ENCODE measurements around the gene KLRC1. TPM values are rescaled to one million over a fixed set of nuclear protein-coding genes. Genes with fewer than 3 reads are reported as not detected.
A peak's percentile ranks its signal among the peaks of the same experiment; 100 is the strongest.
"Not testable (repeated sequence)": the region's sequence is repeated elsewhere in the genome, so short reads cannot be mapped to it uniquely, and the experiment has no call there.

Gene KLRC1
- total RNA-seq, 5 donors from 2014 or later (not counting 1 experiment from before 2014, with no cell fraction given), result 1.7 to 11.2 (median 2.9) TPM

DNA sequence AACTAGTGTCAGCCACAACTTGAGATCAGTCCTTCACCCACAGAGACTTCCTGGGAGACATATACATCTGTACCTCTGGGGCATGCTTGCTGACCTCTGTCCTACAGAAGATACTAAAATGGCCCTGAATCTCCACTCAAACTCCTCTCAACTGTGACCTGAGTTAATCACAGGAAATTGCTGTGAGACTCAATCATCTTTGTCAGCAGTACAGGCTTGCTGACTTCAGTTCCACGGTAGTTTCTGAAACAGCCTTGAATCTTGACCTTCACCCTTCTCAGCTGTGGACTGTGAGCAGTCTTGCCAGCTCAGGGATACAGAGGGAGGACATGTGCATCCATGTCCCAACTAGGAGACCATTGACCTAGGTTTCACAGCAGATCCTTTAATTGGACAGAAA, 1.4 kb upstream of the KLRC1 start:
- H3K36me3 ChIP-seq (ENCODE audit: control insufficient read depth in 2 of 2, extremely low read depth in 1 of 2, insufficient read depth in 1 of 2, low read length in 1 of 2), result no peaks in the 10 kb centered on the region
- ChIA-PET CTCF (no interaction called here), POLR2A (no interaction called here)
- no peaks in the 10 kb centered on the region for H3K27me3 Mint-ChIP-seq
- H3K4me1 ChIP-seq (ENCODE audit: control insufficient read depth in 1 of 2, extremely low read depth in 1 of 2, insufficient read depth in 2 of 2, low read length in 2 of 2), result no peaks in the 10 kb centered on the region
- H3K27me3 ChIP-seq (replicated peaks in 1 of 2; ENCODE audit: control insufficient read depth in 2 of 2, extremely low read depth in 1 of 2, insufficient read depth in 2 of 2, low read length in 1 of 2), result no peaks in the 10 kb centered on the region
- 93% methylated on average over 1 of the region's 1 CpG for WGBS (ENCODE audit: insufficient coverage)
- H3K27ac ChIP-seq (ENCODE audit: low read length), result no peak overlapping the region
- no peaks in the 10 kb centered on the region for H3K36me3 Mint-ChIP-seq
- peaks cover 26 to 32% (median 31%) of the 10 kb centered on the region in 3 donors for H3K9me3 Mint-ChIP-seq
- no peak overlapping the region for H3K4me3 Mint-ChIP-seq
- H3K9me3 ChIP-seq, result no peaks in the 10 kb centered on the region
- DNase-seq, result no peak
- H3K4me1 Mint-ChIP-seq, result no peaks in the 10 kb centered on the region
- H3K4me3 ChIP-seq (ENCODE audit: control insufficient read depth in 1 of 2, extremely low read depth in 1 of 2, low read length in 1 of 2), result no peak overlapping the region
- no peak for ATAC-seq (replicated peaks in 1 of 4)
- peak overlapping the region in 1 of 2 donors; percentile 48 for H3K27ac Mint-ChIP-seq

DNA sequence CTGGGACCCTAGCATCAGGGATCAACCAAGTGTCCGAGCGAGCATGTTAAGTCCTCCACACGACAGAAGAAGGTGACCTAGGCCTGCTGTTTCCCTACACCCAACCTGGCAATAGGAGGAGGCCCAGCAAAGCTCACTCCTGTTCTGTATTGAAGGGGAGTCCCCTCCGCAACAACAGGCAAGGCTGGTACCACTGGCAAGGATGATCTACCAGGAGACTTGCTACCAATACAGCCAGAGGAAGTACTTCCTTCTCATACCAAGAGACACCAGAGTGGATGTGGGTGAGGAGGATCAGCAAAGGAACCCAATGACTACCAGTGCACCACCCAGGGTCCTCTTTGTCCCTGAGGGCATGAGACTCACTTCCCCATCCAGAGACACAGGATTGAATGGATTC, 4.9 kb downstream of the KLRC1 start:
- Histone ChIP-seq H3K27me3 (replicated peaks in 1 of 2; ENCODE audit: control insufficient read depth in 2 of 2, extremely low read depth in 1 of 2, insufficient read depth in 2 of 2, low read length in 1 of 2) (no peaks in the 10 kb centered on the region), H3K36me3 (ENCODE audit: control insufficient read depth in 2 of 2, extremely low read depth in 1 of 2, insufficient read depth in 1 of 2, low read length in 1 of 2) (no peaks in the 10 kb centered on the region), H3K27ac (ENCODE audit: low read length) (no peak overlapping the region), H3K9me3 (no peaks in the 10 kb centered on the region), H3K4me3 (ENCODE audit: control insufficient read depth in 1 of 2, extremely low read depth in 1 of 2, low read length in 1 of 2) (no peak overlapping the region), H3K4me1 (ENCODE audit: control insufficient read depth in 1 of 2, extremely low read depth in 1 of 2, insufficient read depth in 2 of 2, low read length in 2 of 2) (no peaks in the 10 kb centered on the region)
- Mint-ChIP-seq H3K27ac (no peak overlapping the region), H3K4me1 (no peaks in the 10 kb centered on the region), H3K36me3 (no peaks in the 10 kb centered on the region), H3K27me3 (no peaks in the 10 kb centered on the region), H3K4me3 (peak overlapping the region in 1 of 3 donors; percentile 25), H3K9me3 (no peaks in the 10 kb centered on the region)
- DNase-seq (no peak), ATAC-seq (replicated peaks in 1 of 4) (no peak)
- no CpG with 5 or more reads among the region's 4 CpGs for WGBS (ENCODE audit: insufficient coverage)
- CTCF ChIA-PET, result no interaction called here
- POLR2A ChIA-PET, result no interaction called here

- H3K4me1 Mint-ChIP-seq; H3K36me3 Mint-ChIP-seq; H3K4me3 Mint-ChIP-seq; DNase-seq; POLR2A ChIA-PET; H3K27me3 Mint-ChIP-seq; H3K9me3 ChIP-seq; H3K36me3 ChIP-seq (ENCODE audit: control insufficient read depth in 2 of 2, extremely low read depth in 1 of 2, insufficient read depth in 1 of 2, low read length in 1 of 2); H3K9me3 Mint-ChIP-seq; CTCF ChIA-PET; H3K27ac ChIP-seq (ENCODE audit: low read length); H3K4me1 ChIP-seq (ENCODE audit: control insufficient read depth in 1 of 2, extremely low read depth in 1 of 2, insufficient read depth in 2 of 2, low read length in 2 of 2); H3K4me3 ChIP-seq (ENCODE audit: control insufficient read depth in 1 of 2, extremely low read depth in 1 of 2, low read length in 1 of 2); H3K27me3 ChIP-seq (replicated peaks in 1 of 2; ENCODE audit: control insufficient read depth in 2 of 2, extremely low read depth in 1 of 2, insufficient read depth in 2 of 2, low read length in 1 of 2); H3K27ac Mint-ChIP-seq: not testable (repeated sequence)
- ATAC-seq (replicated peaks in 1 of 4), result peak in 1 of 4 experiments; percentile 29
- WGBS (ENCODE audit: insufficient coverage), result no CpG with 5 or more reads among the region's 5 CpGs
These were observed 7.1 kb downstream of the KLRC1 start for GRCh38 chr12:10446052-10446451.

- ATAC-seq (replicated peaks in 1 of 4); CTCF ChIA-PET; H3K4me3 Mint-ChIP-seq: not testable (repeated sequence)
These were observed 12.0 kb downstream of the KLRC1 start for GRCh38 chr12:10441144-10441543.

GRCh38 chr12:10439608-10440274, 13.4 kb downstream of the KLRC1 start:
- H3K27me3 Mint-ChIP-seq; H3K36me3 ChIP-seq (ENCODE audit: control insufficient read depth in 2 of 2, extremely low read depth in 1 of 2, insufficient read depth in 1 of 2, low read length in 1 of 2); DNase-seq; CTCF ChIA-PET; H3K27ac ChIP-seq (ENCODE audit: low read length); H3K4me1 Mint-ChIP-seq; POLR2A ChIA-PET; H3K36me3 Mint-ChIP-seq; H3K4me3 Mint-ChIP-seq; H3K4me1 ChIP-seq (ENCODE audit: control insufficient read depth in 1 of 2, extremely low read depth in 1 of 2, insufficient read depth in 2 of 2, low read length in 2 of 2); H3K4me3 ChIP-seq (ENCODE audit: control insufficient read depth in 1 of 2, extremely low read depth in 1 of 2, low read length in 1 of 2); H3K27ac Mint-ChIP-seq; ATAC-seq (replicated peaks in 1 of 4); H3K27me3 ChIP-seq (replicated peaks in 1 of 2; ENCODE audit: control insufficient read depth in 2 of 2, extremely low read depth in 1 of 2, insufficient read depth in 2 of 2, low read length in 1 of 2); H3K9me3 Mint-ChIP-seq; H3K9me3 ChIP-seq: not testable (repeated sequence)
- WGBS (ENCODE audit: insufficient coverage), result no CpG with 5 or more reads among the region's 2 CpGs

More at GRCh38 chr12:10441144-10441543, 12.0 kb downstream of the KLRC1 start:
- H3K4me1 ChIP-seq (ENCODE audit: control insufficient read depth in 1 of 2, extremely low read depth in 1 of 2, insufficient read depth in 2 of 2, low read length in 2 of 2); H3K27me3 ChIP-seq (replicated peaks in 1 of 2; ENCODE audit: control insufficient read depth in 2 of 2, extremely low read depth in 1 of 2, insufficient read depth in 2 of 2, low read length in 1 of 2); H3K36me3 ChIP-seq (ENCODE audit: control insufficient read depth in 2 of 2, extremely low read depth in 1 of 2, insufficient read depth in 1 of 2, low read length in 1 of 2); DNase-seq; H3K4me1 Mint-ChIP-seq; H3K9me3 ChIP-seq; H3K4me3 ChIP-seq (ENCODE audit: control insufficient read depth in 1 of 2, extremely low read depth in 1 of 2, low read length in 1 of 2); H3K27me3 Mint-ChIP-seq; H3K27ac Mint-ChIP-seq; H3K36me3 Mint-ChIP-seq; H3K27ac ChIP-seq (ENCODE audit: low read length); H3K9me3 Mint-ChIP-seq; POLR2A ChIA-PET: not testable (repeated sequence)
- WGBS (ENCODE audit: insufficient coverage), result 91% methylated on average over 4 of the region's 8 CpGs

GRCh38 chr12:10437601-10438000, 15.6 kb downstream of the KLRC1 start:
- POLR2A ChIA-PET; ATAC-seq (replicated peaks in 1 of 4); H3K9me3 Mint-ChIP-seq; H3K27me3 ChIP-seq (replicated peaks in 1 of 2; ENCODE audit: control insufficient read depth in 2 of 2, extremely low read depth in 1 of 2, insufficient read depth in 2 of 2, low read length in 1 of 2); H3K27me3 Mint-ChIP-seq; H3K4me3 Mint-ChIP-seq; H3K4me1 Mint-ChIP-seq; H3K27ac ChIP-seq (ENCODE audit: low read length); H3K4me3 ChIP-seq (ENCODE audit: control insufficient read depth in 1 of 2, extremely low read depth in 1 of 2, low read length in 1 of 2); H3K36me3 ChIP-seq (ENCODE audit: control insufficient read depth in 2 of 2, extremely low read depth in 1 of 2, insufficient read depth in 1 of 2, low read length in 1 of 2); H3K27ac Mint-ChIP-seq; DNase-seq; H3K36me3 Mint-ChIP-seq; H3K4me1 ChIP-seq (ENCODE audit: control insufficient read depth in 1 of 2, extremely low read depth in 1 of 2, insufficient read depth in 2 of 2, low read length in 2 of 2); H3K9me3 ChIP-seq: not testable (repeated sequence)
- WGBS (ENCODE audit: insufficient coverage), result no CpG with 5 or more reads among the region's 2 CpGs
- CTCF ChIA-PET, result interaction anchor here in 1 of 2 donors (0.6 kb wide), 1 partner anchor 47 kb away, joined by 3 read pairs; no protein-coding TSS in a partner anchor

DNA sequence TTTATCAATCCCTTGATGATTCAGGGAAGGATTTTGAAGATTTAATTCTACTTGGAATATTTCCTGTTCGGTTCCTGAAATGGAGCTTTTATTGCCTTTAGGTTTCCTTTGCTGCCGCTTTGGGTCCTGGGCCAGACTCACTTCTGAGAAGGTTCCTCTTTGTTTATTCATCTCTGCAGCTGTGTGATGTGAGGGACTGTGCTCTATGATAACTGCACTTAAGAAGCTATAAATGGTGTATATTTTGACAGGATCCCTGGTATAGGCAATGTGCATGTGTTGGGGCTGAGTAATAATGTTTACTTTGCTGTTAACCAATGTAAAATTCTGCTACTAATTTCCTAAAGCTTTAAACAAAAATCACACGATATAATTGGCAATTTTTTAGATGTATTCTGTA, 17.4 kb downstream of the KLRC1 start, which contains the start of gene KLRC2:
KLRC2 (minus strand) TSS at position 195 of the 400 bp plus-strand sequence; CDS start at position 171, 24 bp downstream.
- no CpG with 5 or more reads among the region's 3 CpGs for WGBS (ENCODE audit: insufficient coverage)
- peak in 2 of 4 experiments; percentile 59 to 61 for ATAC-seq (replicated peaks in 1 of 4)
- H3K36me3 ChIP-seq (ENCODE audit: control insufficient read depth in 2 of 2, extremely low read depth in 1 of 2, insufficient read depth in 1 of 2, low read length in 1 of 2); H3K27ac ChIP-seq (ENCODE audit: low read length); H3K27ac Mint-ChIP-seq; POLR2A ChIA-PET; H3K27me3 Mint-ChIP-seq; DNase-seq; H3K9me3 ChIP-seq; H3K36me3 Mint-ChIP-seq; H3K9me3 Mint-ChIP-seq; H3K4me1 Mint-ChIP-seq; H3K4me3 ChIP-seq (ENCODE audit: control insufficient read depth in 1 of 2, extremely low read depth in 1 of 2, low read length in 1 of 2); H3K4me1 ChIP-seq (ENCODE audit: control insufficient read depth in 1 of 2, extremely low read depth in 1 of 2, insufficient read depth in 2 of 2, low read length in 2 of 2); H3K27me3 ChIP-seq (replicated peaks in 1 of 2; ENCODE audit: control insufficient read depth in 2 of 2, extremely low read depth in 1 of 2, insufficient read depth in 2 of 2, low read length in 1 of 2); CTCF ChIA-PET: not testable (repeated sequence)
- peak within 1 kb of the TSS in 1 of 3 donors; percentile 37 for H3K4me3 Mint-ChIP-seq

Data from T-cell (primary cell).